GM19238 (cell line): ENCODE results near the gene MRM2.

Experiments
- DNase-seq: peaks from one replicate; pipeline ENCODE4 v3.0.0; 2011; ENCODE audit warnings: low spot score; ENCODE audit not compliant: insufficient read length

MRM2 gene

DNA sequence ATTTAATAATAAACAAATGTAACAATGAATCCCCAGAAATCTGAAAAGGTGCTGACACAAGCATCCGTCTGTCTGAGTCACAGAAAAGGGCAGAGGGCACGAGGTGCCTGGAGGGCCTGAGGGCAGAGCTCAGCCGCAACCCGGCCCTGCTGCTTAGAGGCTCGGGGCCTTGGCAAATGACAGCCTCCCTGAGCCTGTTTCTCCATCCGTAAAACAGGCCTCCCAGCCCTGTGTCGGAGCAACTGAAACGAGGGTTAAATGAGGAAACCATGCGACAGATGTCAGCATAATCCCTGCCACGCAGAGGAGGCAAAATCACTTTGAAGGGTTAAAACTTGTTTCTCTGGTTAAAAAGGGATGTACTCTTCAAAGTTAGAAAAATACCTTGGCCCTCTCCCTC lies 24.9 kb upstream of the MRM2 start:
- no peak for DNase-seq

DNA sequence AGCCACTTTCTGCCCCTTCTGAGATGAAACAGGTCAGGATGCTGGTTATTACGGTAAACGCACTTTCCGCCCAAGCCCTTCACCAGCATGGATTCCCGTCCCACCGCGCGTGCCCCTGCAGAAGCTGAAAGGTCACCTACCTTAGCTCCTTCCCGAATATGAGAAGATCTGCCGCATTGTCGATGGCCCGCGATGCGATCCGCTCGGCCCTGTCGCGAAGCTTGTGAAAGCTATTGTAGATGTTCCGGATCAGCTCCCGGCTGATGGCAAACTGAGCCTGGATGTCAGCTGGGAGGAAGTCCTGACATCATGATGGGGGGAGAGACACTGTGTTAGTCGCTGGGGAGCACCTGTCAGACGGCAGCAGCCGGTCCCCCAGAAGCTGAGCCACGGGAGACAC lies 22.2 kb upstream of the MRM2 start:
- no peak for DNase-seq

DNA sequence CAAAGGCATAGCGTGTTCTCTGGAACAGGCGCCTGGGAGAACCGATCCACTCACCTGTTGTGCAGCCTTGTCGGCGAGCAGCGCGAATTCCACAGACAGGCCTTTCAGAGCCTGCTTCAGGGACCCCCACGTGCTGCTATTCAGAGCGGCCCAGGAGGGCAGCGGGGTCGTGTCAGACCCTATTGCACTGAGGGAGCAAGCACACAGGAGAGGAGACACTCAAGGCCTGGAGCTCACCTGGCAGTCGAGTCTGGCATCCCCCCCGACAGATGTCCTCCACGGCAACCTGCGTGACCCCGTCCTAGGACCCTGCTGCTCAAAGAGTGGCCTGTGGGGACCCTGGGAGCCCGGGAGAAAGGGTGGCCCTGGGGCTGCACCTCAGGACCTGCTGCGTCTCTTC lies 21.2 kb upstream of the MRM2 start:
- no peak for DNase-seq

DNA sequence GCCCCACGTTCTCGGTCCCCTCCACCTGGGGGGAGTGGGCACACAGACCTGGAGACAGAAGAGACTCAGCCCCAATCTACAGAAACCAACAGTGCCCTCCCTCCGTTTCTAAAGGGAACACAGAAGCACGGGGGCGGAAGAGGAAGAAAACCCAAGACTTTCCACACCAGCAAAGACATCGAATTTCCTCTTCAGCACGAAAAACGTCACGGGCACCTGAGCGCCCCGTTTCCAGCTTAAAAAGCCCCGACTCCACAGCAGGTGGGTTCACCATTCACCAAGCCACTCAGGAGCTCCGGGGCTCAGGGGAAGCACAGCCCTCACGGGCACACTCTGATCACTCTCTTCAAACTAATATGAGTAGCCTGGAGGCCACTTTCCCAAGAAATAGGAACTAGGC lies 19.6 kb upstream of the MRM2 start:
- DNase-seq, result peak; percentile 49

DNA sequence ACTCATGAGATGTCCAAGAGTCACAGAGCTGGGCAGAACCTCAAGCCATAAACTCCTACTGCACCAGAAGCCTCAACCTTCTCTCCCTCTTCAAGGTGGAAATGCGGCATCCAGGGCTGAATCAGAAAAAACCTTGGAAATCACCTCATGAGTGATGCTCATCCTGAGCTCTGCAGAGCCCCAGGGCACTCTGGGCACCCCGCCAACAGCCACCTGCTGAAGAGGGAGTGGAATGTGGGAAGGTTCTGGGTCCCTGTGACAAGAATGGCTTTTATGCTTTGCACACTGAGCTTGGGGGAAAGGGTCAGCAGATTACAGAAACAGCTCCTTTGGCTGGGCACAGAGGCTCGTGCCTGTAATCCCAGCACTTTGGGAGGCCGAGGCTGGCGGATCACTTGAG lies 18.8 kb upstream of the MRM2 start:
- no peak for DNase-seq

DNA sequence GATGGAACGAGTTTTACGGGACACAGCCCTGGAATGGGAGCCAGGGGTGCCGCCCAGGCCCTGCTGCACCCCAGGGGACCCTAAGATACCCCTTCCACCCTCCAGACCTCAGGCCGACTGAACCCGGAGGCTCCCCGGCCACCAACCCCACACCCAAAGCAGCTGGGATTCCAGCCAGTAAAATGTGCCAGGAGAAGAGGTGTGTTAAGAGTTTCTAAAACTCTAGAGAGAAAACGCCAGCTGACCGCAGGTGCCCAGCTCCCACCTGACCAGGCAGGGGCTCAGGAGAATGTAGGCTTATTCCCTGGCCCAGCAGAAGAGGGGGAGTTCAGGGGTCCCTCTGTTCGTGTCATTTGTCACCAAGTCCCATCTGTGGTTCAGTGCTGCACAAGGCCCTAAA lies 17.5 kb upstream of the MRM2 start:
- no peak for DNase-seq

DNA sequence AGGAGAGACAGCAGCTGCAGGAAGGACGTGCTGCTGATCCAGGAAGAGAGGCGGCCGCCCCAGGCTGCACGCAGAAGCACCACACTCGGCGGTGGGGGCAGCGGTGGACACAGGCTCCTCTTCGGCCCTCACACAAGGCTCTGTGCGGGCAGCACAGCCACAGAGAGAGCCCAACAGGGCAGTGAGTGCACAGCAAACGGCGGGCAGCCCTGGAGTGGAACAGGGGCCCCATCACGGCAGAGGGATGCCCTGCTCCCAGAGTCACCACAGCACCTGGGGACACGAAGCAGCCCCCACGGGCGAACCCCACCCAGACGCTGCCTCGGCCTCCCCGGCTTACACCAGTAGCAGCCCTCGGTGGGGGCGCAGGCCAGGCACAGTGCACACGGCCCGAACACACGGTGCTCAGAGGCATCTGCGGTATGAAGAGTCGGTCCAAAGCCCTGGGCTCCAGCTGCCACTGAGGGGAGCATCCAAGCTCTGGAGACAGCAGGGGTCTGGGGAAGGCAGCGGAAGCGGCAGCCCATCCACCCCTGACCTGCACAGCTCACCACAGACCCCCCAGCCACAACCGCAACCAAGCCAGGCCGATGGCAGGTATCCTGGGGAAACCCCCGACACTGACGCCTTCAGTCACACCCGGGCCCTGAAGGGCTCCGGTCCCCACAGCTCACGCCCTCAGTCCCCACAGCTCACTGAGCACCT lies 16.8 kb upstream of the MRM2 start:
- peak; percentile 56 for DNase-seq

DNA sequence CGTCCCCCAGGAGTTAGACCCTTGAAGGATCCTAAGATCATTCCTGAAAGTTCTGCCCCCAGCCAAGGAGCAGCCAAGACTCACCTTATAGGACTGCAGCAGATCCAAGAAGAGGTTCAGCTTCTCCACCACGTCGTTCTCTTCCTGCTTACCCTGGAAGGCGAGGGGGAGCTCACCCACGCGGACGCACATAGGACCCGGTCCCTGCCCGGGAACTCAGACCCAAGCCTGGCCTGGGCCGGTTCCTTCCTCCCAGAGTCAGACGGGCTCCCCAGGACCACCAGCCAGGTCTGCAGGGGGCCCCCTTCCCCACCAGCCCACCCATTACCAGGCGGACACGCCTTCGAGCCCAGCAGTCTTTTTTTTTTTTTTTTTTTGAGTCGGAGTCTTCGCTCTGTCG lies 15.6 kb upstream of the MRM2 start:
- DNase-seq, result no peak

DNA sequence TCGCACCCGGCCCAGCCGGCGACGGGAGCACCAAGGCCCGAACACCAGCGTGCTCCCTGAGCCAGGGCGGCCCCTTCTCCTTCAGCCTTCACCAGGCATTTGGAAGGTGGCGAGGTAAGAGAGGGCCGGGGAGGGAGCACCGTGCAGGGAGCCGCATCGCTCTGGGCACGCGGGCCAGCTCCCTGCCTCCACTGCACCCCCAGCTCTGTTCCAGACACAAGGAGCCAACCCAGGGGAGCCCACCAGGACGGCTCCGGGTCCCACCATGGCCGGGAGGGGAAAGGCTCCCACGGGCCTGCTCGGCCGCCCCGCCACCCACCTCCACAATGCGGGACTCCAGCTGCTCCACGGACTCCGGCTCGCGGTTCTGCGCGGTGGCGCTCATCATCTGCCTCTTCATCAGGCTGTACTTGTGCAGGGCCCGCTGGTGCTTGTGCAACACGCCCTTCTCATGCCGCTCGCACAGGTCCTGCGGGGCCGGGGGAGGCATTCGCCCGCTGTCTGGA lies 15.1 kb upstream of the MRM2 start:
- DNase-seq, result no peak

DNA sequence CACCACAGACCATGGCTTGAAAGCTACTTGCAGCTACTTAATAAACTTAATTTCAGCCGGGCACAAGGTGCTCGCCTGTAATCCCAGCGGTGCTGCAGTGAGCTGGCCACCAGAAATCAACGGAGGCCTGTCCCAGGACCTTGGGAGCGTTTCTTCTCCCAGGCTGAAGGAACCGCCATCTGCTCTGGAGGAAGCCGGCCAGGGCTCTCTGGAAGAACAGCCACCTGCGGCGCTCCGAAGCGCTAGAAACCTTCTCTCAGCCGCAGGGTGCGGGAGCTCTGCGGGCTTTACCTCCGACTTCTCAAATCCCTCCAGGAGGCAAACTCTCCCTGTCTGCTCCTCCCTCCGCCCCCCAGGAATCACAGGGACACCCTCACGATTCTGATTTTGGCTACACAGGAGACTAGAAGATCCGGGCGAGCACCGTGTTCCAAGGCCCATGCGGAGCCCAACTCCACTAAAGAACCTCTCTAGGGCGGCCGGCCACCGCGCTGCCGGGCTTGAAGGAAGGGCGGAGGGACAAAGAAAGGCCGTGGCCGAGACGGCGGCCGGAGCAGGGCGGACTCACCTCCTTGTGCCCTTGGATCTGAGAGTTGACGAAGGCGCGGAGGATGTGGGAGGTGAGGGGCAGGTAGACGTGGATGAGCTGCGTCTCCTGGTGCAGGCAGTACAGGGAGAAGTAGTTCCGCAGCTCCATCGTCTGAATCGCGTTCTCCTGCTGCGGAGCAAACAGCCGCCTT lies 14.5 kb upstream of the MRM2 start:
- DNase-seq, result no peak

DNA sequence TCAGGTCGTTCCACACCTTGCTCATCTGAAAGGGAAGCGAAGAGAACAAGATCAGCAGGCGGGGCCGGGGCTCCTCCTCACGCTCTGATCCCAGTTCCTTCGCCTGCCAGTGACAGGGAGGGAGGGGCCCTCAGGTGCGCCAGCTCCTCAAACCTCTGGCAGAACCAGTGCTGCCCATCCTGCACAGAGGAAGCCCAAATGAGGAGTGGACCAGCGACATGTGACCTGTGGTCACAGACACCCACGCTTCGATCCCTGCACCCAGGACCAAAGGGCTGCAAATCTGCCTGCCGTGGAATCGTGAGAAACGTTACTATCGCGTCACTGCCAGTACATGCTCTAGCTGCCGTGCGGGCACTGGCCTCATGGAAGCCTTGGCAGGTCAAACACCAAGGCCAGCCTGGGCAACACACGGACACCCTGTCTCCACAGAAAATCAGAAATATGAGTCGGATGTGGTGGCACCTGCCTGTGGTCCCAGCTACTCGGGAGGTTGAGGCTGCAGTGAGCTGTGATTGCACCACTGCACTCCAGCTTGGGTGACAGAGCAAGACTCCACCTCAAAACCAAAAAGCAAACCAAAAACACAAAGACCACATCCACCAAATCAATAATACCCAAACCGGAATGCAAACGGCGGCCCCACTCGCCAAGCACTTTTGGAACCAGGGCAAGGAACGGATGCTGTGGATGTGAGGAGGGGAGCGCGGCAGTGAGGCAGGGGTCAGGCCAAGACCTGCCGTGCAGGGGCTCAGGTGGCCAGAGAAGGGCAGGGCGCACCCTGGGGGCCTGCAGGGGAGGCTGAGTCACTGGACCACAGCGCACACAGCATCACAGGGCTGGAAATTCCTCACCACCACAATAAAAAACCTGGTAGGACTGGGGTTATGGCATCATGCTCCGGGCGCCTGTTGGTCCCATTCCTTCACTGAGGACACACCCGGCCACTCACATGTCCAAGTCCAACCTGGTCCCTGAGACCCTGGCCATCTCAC lies 13.4 kb upstream of the MRM2 start:
- DNase-seq, result no peak

DNA sequence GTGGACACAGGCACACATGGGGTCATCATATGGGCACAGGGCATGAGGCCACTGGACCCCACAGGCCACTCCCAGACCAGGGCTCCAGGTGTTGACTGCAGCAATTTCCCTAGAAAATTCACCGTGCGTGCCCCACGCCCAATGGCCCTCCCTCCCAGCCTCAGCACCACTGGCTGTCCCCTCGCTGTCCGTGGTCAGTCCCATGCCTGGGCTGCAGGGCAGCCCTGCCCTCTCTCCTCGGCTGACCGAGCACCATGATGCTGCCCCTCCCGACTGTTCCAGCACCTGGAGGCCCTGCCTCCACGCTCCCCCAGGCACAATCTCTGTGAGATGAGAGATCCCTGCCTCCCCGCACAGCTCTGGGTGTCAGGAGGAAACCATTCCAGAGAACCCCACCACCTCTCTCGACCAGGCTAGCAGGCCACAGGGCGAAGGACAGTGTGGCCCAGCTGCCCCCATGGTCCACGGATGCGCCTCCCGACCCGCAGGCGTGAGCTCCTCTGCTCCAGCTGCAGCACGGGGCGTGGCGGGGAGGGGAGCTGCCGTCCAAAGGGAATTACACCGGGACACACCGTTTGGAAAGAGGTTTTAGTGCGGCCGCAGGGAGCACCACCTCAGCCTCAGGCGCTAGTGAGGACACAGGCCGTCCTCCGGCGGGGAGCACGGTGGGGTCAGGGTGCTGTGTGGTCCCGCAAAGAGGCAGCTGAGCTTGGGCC lies 12.6 kb upstream of the MRM2 start:
- no peak for DNase-seq

DNA sequence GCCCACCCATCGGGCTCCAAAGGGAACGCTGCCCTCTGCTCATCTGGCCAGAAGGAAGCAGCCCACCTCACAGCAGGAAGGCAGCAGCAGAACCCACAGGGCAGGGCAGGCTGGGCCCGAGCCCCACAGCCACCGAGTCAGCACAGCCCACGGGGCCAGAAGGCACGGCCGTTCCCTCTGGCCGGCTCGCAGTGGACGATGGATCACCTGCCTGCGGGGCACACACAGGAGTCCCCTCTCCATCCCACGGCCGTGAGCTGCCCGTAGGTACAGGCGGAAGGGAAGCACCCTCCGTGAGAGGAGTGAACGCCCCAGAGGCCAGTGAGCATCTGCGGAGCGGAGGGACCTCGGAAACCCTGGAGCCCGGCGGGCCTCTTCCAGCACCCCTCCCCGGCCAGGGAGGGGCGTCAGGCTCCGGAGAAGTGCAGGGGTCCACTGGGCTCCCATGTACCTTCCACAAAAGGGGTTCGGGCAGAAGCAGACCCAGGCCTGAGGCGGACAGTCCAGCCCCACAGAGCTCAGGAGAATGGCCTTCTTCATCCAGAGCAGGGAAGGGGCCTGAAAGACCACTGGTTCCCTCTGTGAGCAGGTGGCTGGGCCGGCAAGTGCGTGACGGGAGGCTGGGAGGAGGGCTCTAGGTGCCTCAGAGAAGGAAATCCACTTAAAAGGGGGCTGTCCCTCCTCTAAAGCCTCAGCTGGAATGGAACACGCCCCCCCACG lies 11.7 kb upstream of the MRM2 start:
- DNase-seq, result no peak

DNA sequence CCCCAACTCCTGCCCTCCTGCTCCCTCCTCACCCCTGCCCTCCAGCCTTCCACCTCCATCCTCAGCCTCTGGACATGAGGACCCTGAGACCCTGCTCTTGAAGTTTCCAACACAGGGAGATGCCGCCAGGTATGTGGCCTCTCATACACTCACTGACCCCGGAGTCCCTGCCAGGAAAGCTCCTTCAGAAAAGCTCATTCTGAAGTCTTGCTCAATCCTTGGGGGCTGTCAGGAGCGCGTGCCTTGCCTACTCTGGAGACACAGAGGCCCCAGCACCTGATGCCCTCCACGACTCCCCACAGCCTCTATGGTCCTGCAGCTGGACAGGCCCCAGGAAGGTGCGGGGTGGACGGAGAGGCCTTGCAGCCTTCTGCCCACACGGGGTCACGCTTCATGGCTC lies 11.0 kb upstream of the MRM2 start:
- no peak for DNase-seq

DNA sequence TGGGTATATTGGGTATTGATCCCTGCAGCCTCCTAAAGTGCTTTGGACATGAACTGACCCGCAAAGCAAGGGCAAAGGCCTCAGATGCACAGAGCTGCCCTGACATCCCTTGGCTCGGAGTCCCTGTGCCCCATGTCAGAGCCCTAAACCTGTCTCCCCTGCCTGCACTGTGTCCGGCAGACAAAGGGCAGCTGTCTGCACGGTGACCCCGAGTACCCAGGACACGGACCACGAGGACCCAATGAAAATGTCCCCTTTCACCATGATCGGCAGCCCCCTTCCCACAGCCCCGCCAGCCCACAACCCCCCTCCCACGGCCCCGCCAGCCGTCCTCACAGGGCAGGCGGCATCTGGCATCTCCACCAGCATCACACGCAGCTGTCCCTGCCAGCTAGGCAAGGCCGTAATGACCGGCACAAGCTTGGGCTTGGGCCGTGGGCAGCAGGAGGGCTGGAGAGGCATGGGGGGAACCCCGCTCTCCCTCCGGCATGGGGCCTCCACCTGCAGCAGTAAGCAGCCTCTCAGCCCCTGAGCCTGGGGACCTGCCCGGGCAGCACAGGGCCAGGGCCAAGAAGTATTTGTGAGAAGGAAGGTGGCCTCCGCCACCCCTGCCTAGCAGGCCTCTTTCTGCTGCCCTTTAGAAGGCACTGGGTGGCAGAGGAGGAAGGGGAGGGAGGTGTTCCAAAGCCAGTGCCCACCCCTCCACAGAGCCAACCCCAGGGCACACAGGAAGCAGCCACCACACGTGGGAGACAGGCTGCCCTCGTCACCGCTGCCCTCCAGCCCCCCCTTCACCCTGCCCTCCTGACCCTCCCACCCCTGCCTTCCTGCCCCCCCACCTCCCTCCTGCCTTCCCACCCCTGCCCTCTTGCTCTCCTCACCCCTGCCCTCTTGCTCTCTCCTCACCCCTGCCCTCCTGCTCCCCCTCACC lies 10.1 kb upstream of the MRM2 start:
- DNase-seq, result no peak

DNA sequence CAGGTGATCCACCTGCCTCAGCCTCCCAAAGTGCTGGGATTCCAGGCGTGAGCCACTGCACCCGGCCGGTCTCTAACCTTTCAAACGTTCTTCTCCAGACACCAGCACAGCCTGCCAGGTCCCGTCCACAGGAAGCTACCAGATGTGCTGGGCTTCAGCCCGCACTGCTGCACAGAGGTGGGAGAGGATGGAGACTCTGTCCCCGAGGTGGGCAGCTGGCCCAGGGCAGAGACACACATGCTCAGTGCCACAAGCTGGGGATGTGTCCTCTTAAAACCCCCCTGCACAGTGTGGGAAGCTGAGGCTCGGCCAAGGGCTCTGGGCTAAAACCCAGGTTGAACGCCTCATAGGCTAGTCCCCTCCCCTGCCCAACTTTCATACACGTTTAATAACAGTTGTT lies 9.4 kb upstream of the MRM2 start:
- no peak for DNase-seq

DNA sequence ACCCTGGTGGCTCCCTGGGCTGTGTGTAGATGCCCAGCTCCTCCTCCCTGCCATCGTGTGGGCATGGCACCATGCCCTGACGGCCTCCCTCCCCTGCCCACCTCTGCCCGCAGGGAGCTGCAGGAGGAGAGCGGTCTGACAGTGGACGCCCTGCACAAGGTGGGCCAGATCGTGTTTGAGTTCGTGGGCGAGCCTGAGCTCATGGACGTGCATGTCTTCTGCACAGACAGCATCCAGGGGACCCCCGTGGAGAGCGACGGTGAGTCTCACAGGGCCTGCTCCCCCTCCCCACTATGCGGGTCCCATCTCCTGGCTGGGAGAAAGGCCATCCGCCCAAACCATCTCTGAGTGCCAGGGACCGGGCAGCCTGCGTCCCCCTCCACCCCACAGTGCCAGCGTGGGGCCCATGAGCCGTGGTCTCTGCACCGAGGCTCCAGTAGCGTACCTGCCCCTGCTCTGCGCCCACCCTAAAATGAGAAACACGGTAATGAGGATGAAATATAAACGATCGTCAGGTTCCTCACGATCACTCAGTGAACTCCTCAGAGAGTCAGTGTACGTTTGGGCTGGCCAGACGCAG lies 7.8 kb upstream of the MRM2 start:
- no peak for DNase-seq

DNA sequence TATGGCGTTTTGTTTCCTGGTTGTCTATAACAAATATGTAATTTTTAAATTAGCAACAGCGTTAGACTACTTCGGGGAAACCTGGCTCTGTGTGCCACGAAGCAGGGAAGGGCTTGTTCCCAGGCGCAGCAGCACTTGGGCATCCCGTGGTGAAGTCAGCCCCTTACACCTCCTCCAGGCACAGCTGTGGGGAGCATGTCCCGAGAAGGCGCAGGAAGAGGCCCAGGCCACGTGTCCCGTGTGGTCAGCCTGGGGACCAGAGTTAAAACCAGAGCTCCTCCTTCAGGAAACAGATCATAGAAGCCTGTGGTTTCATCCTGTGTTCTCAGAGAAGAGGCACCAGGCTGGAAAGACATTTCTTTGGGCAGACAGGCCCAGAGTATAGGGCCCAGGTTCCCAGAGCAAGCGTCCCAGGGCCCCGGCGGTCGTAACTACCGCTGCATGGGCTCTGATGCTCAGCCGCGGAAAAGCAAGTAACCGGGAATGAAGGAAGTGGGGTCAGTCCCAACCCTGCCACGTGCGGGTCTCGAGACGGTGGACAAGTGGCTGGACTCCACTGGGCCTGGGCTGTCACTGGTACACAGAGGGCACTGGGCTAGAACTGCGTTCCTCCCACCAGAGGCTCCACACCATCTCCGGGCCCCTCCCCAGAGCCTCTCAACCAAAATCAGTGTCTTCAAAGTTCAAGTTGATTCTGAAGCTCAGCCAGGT lies 7.1 kb upstream of the MRM2 start:
- peak; percentile 67 for DNase-seq
